ENCODE data around the gene S1PR2.
A peak's percentile ranks its signal among the peaks of the same experiment; 100 is the strongest.

The S1PR2 gene, protein sequence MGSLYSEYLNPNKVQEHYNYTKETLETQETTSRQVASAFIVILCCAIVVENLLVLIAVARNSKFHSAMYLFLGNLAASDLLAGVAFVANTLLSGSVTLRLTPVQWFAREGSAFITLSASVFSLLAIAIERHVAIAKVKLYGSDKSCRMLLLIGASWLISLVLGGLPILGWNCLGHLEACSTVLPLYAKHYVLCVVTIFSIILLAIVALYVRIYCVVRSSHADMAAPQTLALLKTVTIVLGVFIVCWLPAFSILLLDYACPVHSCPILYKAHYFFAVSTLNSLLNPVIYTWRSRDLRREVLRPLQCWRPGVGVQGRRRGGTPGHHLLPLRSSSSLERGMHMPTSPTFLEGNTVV

DNA sequence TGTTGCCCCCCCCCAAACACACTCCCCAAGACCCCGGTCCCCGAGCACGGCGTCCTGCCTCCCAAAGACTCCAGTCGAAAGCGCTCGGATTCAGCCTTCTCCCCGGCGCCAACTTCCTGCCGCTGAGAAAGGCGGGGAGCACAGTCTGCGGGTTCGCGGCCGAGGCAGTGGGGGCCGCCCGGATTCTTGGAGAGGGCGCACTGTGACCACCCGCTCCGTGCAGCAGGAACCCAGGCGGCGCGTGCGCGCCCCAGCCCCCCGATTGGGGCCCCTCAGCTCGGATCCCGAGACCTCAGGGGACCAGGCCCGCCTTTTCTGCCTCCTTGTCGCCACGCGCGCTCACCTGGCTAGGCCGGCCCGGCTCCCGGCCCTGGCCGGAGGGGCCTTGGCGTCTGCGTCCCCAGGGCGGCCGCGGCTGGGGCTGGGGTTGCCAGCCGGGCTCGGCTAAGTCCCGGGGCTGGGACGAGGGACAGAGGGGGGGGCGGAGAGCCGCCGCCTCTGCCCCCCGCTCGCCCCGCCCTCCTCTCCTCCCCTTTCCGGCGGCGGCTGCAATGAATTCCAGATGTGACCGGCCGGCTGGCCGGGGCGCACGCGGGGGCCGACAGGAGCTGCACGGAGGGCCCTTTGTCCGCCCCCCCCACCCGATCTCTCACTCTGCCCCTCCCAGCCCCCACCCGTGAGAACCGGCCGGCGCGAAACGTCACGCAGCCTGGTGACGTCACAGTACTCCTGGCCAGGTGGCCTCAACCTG, at the start of gene S1PR2:
Gene S1PR2 (minus strand): TSS at position 471 of the 751 bp plus-strand sequence. CDS start 6,426 bp downstream, outside the sequence.
- peak; percentile 66 for DNase-seq (ENCODE audit: low spot score)

DNA sequence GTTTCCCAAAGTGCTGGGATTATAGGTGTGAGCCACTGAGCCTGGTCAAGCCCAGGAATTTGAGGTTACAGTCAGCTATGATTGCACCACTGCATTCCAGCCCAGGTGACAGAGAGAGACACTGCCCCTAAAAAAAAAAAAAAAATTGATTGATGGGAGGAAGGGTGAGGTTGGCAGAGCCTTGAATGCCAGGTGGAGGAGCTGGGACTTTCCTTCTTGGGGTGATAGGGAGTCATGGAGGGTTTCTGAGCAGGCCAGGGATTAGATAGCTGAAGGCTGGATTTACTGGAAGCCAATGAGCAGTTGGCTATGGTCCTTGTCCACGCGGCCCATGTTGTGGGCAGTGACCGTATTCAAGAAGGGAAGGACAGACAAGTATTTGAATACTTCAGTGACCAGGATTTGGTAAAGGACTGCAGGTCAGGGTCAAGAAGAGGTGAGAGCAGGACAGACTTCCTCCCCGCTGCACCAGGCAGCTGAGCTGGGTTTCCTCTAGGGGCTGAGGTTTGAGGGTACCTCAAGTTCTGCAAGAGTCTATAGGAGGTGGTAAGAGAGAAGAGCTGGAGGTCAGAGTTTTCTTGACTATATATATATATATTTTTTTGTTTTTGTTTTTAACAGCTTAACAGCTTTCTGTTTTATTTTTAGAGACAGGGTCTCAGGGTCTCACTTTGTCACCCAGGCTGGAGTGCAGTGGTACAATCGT, 48.8 kb upstream of the S1PR2 start:
- DNase-seq (ENCODE audit: low spot score), result no peak

DNA sequence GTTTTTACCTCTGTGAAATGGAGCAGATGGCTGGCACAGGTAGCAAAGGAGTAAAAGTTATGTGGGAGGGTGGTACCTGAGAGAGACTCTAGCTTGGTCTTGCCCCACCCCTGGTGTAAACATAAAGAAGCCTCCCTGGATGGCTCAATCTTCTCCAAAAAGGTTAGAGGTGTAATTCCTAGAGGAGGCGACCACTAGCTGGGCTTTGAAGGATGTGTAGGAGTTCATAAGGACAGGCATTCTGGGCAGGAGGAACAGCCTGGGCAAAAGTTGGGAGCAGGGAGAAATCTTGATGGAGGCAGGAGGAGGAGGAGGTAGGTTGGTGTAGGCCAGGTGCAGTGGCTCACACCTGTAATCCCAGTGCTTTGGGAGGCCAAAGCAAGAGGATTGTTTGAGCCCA, 47.8 kb upstream of the S1PR2 start:
- DNase-seq (ENCODE audit: low spot score), result no peak

DNA sequence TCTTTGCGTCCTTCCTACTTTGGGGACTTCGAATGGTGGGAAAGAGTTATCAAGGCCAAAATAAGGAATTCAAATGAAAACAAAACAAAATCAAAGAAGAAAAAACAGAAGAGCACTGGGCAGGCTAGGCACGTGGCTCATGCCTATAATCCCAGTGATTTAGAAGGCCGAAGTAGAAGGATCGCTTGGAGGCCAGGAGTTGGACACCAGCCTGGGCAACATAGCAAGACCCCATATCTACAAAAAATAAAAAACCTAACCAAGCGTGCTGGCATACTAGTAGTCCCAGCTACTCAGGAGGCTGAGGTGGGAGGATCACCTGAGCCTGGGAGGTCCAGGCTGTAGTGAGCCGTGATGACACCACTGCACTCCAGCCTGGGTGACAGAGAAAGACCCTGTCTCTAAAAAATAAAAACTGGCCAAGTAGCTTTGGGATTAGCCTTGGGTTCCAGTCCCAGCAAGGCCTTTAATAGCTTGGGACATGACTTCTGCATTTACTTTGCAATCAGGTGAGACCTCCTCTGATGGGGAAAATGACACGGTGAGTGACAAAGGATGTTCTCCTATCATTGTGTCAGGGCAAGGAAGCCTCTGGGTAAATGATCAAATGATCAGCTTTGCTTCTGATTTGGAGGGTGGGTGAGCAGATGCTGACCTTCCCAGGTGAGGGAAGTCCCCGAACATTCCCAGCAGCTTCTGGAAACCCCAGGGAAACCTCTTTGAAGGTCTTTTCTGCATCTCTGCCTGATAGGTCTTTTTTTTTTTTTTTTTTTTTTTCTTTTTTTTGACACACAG, 46.9 kb upstream of the S1PR2 start:
- DNase-seq (ENCODE audit: low spot score), result no peak

DNA sequence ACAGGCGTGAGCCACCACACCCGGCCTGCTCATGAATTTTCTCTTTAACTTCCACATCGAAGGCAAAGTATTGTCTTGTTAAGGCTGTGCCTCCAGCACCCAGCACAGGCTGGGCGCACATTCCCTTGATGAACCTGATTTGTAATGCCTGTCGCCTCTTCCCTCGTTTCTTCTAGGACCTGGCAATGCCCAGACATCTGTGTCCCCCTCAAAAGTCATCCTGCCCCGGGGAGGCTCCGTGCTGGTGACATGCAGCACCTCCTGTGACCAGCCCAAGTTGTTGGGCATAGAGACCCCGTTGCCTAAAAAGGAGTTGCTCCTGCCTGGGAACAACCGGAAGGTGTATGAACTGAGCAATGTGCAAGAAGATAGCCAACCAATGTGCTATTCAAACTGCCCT, 43.5 kb upstream of the S1PR2 start:
- DNase-seq (ENCODE audit: low spot score), result no peak

DNA sequence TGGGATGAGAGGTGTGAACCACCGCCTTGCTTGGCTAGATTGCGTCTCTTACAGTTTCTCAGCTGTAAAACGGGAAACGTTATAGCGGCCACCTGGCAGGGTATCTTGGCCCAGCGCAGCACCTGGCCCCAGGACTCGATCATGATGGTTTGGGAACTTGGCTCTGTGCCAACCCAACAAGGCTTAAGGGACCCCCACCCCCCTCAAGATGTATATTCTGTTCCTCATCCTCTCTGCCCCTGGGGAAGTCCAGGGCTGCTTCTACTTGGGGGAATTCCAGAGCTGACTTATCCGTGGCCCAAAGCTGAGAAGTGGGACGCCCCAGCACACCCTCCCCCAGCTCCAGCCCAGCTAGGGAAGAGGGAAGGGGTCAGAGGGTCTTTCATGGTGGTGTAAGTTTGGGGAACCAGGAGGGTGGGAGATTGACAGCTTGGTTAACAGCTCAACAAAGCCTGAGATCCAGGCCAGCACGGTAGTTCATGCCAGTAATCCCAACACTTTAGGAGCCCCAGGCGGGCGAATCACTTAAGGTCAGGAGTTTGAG, 40.5 kb upstream of the S1PR2 start:
- no peak for DNase-seq (ENCODE audit: low spot score)

DNA sequence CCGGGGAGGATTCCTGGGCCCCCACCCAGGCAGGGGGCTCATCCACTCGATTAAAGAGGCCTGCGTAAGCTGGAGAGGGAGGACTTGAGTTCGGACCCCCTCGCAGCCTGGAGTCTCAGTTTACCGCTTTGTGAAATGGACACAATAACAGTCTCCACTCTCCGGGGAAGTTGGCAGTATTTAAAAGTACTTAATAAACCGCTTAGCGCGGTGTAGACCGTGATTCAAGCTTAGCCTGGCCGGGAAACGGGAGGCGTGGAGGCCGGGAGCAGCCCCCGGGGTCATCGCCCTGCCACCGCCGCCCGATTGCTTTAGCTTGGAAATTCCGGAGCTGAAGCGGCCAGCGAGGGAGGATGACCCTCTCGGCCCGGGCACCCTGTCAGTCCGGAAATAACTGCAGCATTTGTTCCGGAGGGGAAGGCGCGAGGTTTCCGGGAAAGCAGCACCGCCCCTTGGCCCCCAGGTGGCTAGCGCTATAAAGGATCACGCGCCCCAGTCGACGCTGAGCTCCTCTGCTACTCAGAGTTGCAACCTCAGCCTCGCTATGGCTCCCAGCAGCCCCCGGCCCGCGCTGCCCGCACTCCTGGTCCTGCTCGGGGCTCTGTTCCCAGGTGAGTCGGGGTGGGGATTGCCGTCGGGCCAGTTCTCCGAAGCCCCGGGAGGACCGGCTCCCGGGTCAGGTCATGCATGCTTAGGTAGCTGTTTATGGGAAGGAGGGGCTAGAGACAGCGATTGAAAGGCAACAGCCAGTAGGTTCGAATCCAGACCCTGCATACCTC, 39.7 kb upstream of the S1PR2 start, which contains the start of gene ICAM1:
Gene ICAM1 (plus strand): TSS at position 505 of the 779 bp plus-strand sequence. CDS start 40 bp downstream, at position 545.
- peak; percentile 84 for DNase-seq (ENCODE audit: low spot score)

DNA sequence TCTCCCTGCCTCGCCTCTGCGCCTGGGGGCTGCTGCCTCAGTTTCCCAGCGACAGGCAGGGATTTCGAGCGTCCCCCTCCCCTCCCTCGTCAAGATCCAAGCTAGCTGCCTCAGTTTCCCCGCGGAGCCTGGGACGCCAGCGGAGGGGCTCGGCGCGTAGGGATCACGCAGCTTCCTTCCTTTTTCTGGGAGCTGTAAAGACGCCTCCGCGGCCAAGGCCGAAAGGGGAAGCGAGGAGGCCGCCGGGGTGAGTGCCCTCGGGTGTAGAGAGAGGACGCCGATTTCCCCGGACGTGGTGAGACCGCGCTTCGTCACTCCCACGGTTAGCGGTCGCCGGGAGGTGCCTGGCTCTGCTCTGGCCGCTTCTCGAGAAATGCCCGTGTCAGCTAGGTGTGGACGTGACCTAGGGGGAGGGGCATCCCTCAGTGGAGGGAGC, 39.1 kb upstream of the S1PR2 start:
- DNase-seq (ENCODE audit: low spot score), result peak; percentile 40

DNA sequence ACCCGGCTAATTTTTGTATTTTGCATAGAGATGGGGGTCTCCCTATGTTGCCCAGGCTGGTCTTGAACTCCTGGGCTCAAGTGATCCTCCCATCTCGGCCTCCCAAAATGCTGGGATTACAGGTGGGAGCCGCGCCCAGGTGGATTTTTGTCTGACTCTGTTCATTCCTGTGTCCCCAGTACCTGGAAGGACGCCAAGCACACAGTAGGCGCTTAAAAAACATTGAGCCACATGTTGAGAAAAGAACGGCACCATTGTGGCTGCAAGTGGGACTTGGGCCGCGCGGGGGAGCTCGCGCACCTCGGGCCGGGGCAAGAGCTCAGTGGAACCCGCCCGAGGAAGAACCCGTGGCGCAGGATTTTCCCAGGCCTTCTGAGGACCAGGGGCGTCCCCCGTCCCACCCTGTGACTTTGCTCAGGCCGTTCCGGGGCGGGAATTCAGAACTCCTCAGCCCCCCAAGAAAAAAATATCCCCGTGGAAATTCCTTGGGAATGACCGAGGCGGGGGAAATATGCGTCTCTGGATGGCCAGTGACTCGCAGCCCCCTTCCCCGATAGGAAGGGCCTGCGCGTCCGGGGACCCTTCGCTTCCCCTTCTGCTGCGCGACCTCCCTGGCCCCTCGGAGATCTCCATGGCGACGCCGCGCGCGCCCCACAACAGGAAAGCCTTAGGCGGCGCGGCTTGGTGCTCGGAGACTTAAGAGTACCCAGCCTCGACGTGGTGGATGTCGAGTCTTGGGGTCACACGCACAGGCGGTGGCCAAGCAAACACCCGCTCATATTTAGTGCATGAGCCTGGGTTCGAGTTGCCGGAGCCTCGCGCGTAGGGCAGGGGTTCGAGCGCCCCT, 38.4 kb upstream of the S1PR2 start:
- peak; percentile 82 for DNase-seq (ENCODE audit: low spot score)

DNA sequence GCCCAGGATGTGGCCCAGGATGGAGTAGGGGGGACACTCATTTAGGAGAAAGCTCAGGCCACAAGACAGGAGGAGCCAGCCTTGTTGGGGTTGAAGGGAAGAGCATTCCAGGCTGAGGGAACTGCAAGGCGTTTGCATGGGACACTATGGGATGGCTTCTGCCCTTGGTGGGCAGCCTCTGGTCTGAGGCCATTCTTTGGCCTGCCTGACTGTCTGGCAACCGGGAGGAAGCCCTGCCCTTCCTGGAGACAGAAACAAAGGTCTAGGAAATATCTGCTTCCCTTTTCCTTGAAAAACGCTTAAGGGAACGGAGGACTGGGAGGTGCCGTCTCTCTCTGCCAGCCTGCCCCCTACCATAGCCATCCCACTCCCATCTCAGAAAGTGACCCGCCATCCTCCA, 36.9 kb upstream of the S1PR2 start:
- DNase-seq (ENCODE audit: low spot score), result peak; percentile 81

DNA sequence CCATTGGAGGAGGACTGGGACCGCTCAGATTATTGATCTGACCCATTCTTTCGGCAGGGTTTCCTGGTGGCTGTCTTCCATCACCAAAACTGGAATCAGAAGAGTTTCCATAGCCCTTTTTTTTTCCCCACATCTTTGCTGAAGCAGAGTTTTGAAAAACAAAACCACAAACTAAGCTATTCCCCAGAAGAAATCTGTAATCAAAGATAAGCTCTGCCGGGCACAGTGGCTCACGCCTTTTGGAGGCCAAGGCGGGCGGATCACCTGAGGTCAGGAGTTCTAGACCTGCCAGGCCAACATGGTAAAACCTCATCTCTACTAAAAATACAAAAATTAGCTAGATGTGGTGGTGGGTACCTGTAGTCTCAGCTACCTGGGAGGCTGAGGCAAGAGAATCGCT, 35.6 kb upstream of the S1PR2 start:
- DNase-seq (ENCODE audit: low spot score), result no peak

DNA sequence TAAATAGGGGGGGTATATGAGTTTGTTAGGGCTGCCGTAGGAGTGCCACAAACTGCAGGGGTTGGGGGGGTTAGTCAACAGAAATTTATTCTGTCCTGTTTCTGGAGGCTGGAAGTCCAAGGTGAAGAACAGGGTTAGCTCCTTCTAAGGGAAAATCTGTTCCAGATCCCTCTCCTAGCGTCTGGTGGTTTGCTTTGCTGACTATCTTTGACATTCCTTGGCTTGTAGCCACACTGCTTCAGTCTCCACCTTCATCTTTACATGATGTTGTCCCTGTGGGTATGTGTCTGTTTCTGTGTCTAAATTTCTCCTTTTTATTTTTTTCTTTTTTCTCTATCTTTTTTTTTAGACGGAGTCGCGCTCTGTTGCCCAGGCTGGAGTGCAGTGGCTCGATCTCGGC, 31.6 kb upstream of the S1PR2 start:
- no peak for DNase-seq (ENCODE audit: low spot score)

DNA sequence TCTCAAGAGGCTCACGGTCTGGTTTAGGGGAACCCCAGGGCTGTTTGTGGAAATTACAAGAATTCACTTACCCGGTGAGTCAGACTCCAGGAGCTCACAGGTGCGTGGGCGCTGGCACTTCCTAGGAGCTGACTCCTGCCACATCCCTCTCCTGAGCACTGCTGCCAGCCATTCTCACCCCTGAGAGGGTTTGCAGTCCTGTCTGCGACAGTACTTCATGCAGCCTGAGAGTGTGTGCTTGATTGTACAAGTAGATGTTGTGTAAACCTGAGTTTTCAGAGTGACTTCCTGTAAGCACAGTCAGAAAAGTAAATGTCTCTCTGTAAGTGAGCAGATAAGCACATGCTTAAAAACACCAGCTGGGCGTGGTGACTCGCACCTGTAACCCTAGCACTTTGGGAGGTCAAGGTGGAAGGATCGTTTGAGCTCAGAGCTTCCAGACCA, 29.0 kb upstream of the S1PR2 start:
- DNase-seq (ENCODE audit: low spot score), result no peak

DNA sequence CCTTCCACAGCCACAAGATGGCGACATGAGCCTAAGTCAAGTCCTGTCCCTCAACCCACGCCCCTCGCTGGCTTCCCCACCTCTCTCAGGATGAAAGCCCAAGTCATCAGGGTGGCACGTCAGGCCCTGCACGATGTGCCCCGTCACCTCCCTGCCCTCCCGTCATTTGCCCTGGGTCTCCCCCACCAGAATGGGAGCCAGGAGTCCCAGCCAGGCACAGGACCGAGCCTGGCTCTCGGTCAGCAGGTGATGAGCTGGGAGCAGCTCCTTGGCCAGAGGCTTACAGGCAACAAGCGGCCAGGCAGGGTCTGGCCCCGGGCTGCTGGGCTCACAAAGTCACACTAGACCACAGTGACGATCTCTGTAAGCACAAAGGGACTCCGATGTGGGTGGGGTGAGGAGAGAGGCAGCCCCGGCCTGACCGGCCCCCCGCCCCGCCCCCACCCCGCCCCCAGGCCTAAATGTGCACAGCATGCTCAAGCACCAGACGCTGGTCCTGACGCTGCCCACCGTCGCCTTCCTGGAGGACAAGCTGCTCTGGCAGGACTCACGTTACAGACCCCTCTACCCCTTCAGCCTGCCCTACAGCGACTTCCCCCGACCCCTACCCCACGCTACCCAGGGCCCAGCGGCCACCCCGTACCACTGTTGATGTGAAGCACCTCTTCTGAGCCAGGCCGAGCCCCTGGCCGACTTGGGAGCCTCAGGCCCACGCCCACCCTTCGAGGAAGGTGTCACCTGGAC, 28.2 kb upstream of the S1PR2 start:
- peak; percentile 85 for DNase-seq (ENCODE audit: low spot score)

DNA sequence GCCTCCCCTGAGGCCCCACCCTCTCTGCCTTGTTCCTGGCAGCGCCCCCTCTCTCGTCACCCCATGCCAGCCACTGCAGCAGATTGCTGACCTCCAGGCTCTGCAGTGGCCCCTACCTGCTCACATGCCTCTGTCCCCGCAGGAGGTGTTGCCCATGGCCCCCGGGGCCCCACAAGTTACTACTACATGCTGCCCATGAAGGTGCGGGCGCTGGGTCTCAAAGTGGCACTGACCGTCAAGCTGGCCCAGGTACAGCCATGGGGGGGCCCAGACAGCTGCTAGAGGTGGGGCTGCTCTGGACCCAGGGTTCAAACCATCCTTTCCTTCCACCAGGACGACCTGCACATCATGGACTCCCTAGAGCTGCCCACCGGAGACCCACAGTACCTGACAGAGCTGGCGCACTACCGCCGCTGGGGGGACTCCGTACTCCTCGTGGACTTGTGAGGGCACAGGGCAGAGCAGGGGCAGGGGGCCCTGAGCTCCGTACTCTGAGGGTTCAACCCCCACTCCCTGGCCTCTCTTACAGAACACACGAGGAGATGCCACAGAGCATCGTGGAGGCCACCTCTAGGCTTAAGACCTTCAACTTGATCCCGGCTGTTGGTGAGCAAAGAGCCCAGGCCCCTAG, 27.1 kb upstream of the S1PR2 start:
- DNase-seq (ENCODE audit: low spot score), result no peak

DNA sequence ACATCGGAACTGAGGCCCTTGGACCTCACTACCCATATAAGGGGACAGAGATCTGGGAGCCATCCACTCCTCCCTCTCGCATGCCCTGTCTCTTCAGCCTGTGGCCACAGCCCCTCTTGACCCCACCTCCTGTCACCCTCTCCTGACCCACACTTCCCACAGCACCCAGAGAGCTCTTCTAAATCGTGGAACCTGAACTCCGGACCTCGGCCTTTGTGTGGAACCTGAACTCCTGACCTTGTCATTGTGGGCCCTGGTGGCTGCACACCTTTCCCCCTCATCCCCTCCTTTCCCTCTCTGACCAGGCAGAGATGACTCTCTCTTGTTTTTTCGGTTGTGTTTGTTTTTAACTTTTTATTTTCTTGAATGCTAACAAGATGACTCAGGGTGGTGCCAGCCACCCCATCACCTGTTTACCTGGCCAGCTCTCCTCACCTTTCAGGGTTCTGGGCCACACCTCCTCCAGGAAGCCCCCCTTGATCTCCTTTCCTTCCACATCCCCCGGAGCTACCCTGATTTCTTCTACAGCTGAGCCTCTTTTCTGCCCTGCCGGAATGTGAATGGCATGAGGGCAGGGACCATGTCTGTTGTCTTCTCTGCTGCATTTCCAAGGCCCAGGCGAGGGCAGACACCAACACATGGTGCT, 26.0 kb upstream of the S1PR2 start:
- no peak for DNase-seq (ENCODE audit: low spot score)

DNA sequence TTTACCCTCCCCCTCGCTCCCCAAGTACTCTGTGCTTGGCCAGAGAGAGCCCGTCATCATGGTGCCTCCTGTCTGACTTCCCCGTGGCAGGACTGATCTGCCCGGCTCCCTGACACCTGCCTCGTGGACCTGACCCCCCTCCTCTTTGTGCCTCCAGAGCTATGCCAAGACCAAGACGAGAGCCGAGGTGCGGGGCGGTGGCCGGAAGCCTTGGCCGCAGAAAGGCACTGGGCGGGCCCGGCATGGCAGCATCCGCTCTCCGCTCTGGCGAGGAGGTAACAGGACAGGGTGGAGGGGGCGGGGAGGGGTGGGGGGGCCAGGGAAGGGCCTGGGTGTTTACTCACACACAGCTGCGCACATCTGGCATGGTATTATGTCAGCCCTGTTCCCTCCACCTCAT, 25.4 kb upstream of the S1PR2 start:
- no peak for DNase-seq (ENCODE audit: low spot score)

DNA sequence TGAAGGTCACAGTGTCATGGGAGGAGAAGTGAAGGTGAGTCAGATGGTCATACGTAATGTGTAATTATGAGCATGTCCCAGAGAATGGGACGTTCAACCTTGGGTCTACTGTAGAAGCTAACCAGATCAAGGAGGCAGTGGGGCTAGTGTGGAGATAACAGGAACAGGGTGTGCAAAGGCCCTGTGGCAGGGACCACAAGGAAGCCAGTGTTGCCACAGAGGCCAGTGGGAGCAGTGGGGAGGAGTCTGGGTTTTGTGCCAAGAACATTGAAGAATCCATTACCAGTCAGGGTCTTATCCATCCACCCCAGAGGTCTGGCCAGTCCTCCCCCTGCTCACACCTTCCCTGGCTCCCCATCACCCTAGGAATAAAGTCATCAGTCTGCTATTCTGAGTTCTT, 24.2 kb upstream of the S1PR2 start:
- no peak for DNase-seq (ENCODE audit: low spot score)

Data from kidney capillary endothelial cell (primary cell).